Measurements from ENCODE around the gene KCNAB2. TPM values are rescaled to one million over a fixed set of nuclear protein-coding genes. Genes with fewer than 3 reads are reported as not detected.

The KCNAB2 gene
- total RNA-seq, 1 donor from 2014 or later = 2.2 TPM

DNA sequence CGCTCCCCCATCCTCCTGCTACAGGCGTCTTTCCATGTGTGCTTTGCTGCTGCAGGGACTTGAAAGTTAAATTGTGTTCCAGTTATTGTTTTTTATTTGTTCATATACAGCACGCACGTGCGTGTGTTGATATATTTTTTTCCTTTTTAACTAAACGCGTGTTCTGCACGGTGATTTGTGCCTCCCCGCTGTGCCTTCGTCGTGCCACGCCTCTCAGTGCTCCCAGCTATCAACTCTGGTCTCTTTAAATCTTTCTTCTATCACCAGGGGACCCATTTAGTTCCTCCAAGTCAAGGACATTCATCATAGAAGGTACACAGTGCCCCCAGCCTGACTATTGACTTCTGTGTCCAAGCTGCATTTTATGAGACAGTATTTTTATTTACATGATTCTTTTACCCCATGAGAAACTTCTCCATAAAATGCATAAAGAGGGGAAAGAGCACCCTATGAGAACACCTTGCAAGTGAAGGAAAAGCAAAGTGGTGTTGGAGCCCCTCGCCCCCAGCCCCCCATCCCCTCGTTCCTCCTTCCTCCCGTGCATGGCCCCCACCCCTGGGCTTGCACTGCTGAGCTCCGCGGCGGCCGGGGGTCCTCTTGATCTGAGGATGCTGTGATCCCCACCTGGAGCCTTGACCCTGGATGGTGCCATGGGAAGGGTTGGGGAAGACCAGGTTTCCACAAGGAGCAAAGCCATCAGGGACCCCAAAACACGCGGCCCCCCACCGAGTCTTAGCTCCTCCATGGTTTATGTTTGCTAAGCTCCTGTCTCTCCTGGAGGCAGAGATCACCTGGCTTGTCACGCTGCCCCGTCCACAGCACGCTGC is 45.5 kb downstream of the KCNAB2 start:
- no peaks in the 10 kb centered on the region for H4K20me1 ChIP-seq (ENCODE audit: low read depth)
- H3K4me2 ChIP-seq = no peak overlapping the region
- no peaks in the 10 kb centered on the region for H3K4me1 ChIP-seq
- no peaks in the 10 kb centered on the region for H3K9me3 Mint-ChIP-seq
- no peak overlapping the region for H3K4me3 Mint-ChIP-seq
- H3K4me1 Mint-ChIP-seq = peaks cover 11% of the 10 kb centered on the region
- H3K9ac ChIP-seq = no peak overlapping the region
- no peaks in the 10 kb centered on the region for H3K27me3 ChIP-seq
- H3K79me2 ChIP-seq (ENCODE audit: low read depth) = no peaks in the 10 kb centered on the region
- no peaks in the 10 kb centered on the region for H3K36me3 Mint-ChIP-seq
- TF ChIP-seq EZH2 (IDR thresholded peaks at IDR 0.05) = no peak
- TF ChIP-seq, protein P1, sequence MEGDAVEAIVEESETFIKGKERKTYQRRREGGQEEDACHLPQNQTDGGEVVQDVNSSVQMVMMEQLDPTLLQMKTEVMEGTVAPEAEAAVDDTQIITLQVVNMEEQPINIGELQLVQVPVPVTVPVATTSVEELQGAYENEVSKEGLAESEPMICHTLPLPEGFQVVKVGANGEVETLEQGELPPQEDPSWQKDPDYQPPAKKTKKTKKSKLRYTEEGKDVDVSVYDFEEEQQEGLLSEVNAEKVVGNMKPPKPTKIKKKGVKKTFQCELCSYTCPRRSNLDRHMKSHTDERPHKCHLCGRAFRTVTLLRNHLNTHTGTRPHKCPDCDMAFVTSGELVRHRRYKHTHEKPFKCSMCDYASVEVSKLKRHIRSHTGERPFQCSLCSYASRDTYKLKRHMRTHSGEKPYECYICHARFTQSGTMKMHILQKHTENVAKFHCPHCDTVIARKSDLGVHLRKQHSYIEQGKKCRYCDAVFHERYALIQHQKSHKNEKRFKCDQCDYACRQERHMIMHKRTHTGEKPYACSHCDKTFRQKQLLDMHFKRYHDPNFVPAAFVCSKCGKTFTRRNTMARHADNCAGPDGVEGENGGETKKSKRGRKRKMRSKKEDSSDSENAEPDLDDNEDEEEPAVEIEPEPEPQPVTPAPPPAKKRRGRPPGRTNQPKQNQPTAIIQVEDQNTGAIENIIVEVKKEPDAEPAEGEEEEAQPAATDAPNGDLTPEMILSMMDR (IDR thresholded peaks at IDR 0.05) = no peak
- TF ChIP-seq EZH2phosphoT487 (IDR thresholded peaks at IDR 0.05) = no peak
- no peaks in the 10 kb centered on the region for H3F3A ChIP-seq (ENCODE audit: low read depth)
- H3K27ac ChIP-seq = no peak overlapping the region
- DNase-seq (ENCODE audit: low spot score) = no peak
- no peak overlapping the region for H2AFZ ChIP-seq (replicated peaks)
- H3K9me3 ChIP-seq (ENCODE audit: low read depth) = no peaks in the 10 kb centered on the region
- H3K27me3 Mint-ChIP-seq (ENCODE audit: insufficient read depth, low read depth) = peaks cover 4% of the 10 kb centered on the region
- no peaks in the 10 kb centered on the region for H3K36me3 ChIP-seq
- no peak overlapping the region for H3K4me3 ChIP-seq
- H3K27ac Mint-ChIP-seq = no peak overlapping the region

DNA sequence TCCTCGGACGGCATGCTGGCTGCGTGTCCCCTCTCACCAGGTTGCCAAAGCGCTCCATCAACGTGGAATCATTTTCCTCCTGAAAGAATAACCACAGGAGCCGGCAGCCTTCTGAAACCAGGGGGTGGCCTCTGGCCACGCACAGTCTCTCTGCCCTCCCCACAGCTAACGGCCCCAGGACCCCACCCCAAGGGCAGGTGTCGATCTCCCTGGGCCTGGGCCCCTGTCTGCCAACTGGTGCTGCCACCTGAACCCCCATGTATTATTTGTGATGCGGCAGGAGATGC is 46.1 kb downstream of the KCNAB2 start:
- TF ChIP-seq EZH2phosphoT487 (IDR thresholded peaks at IDR 0.05) = no peak
- TF ChIP-seq, protein P1 (IDR thresholded peaks at IDR 0.05) = no peak
- no peak for TF ChIP-seq EZH2 (IDR thresholded peaks at IDR 0.05)
- no peaks in the 10 kb centered on the region for H3K4me1 ChIP-seq
- H3K4me2 ChIP-seq = no peak overlapping the region
- no peaks in the 10 kb centered on the region for H3K79me2 ChIP-seq (ENCODE audit: low read depth)
- H3K9me3 ChIP-seq (ENCODE audit: low read depth) = no peaks in the 10 kb centered on the region
- no peak overlapping the region for H2AFZ ChIP-seq (replicated peaks)
- no peaks in the 10 kb centered on the region for H4K20me1 ChIP-seq (ENCODE audit: low read depth)
- Mint-ChIP-seq H3K4me1 (peaks cover 11% of the 10 kb centered on the region), H3K27me3 (ENCODE audit: insufficient read depth, low read depth) (peaks cover 4% of the 10 kb centered on the region), H3K9me3 (no peaks in the 10 kb centered on the region), H3K4me3 (no peak overlapping the region), H3K27ac (no peak overlapping the region), H3K36me3 (no peaks in the 10 kb centered on the region)
- DNase-seq (ENCODE audit: low spot score) = no peak
- no peaks in the 10 kb centered on the region for H3F3A ChIP-seq (ENCODE audit: low read depth)
- no peak overlapping the region for H3K27ac ChIP-seq
- no peaks in the 10 kb centered on the region for H3K36me3 ChIP-seq
- H3K9ac ChIP-seq = no peak overlapping the region
- no peaks in the 10 kb centered on the region for H3K27me3 ChIP-seq
- no peak overlapping the region for H3K4me3 ChIP-seq

DNA sequence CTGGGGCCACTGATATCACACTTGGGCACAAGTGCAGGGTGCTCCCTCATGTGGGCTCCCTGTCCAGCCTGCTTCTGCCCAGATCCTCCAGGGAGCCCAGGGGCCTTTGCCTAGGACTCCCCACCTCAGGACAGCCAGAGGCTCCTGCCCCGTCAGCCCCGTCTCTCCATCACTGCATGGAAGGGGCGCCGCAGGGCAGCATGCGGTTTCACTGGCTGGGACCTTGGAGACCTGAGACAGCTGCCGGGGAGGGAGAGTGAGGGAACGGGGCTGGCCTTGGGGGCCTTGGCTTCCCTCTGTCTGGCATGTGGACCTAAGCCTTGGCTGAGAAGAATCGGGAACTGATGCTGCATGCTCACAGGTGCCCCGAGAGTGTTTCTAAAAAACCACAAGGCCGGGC is 46.5 kb downstream of the KCNAB2 start:
- no peaks in the 10 kb centered on the region for H3K36me3 ChIP-seq
- H3K4me3 ChIP-seq = no peak overlapping the region
- H4K20me1 ChIP-seq (ENCODE audit: low read depth) = no peaks in the 10 kb centered on the region
- H3K27ac ChIP-seq = no peak overlapping the region
- TF ChIP-seq, protein P1 (IDR thresholded peaks at IDR 0.05) = no peak
- TF ChIP-seq EZH2 (IDR thresholded peaks at IDR 0.05) = no peak
- TF ChIP-seq EZH2phosphoT487 (IDR thresholded peaks at IDR 0.05) = no peak
- no peaks in the 10 kb centered on the region for H3K36me3 Mint-ChIP-seq
- H3K4me3 Mint-ChIP-seq = no peak overlapping the region
- H3K4me2 ChIP-seq = no peak overlapping the region
- H3K27me3 ChIP-seq = no peaks in the 10 kb centered on the region
- no peak for DNase-seq (ENCODE audit: low spot score)
- H3K4me1 Mint-ChIP-seq = peaks cover 6% of the 10 kb centered on the region
- H3K27ac Mint-ChIP-seq = no peak overlapping the region
- H3K9ac ChIP-seq = no peak overlapping the region
- no peaks in the 10 kb centered on the region for H3F3A ChIP-seq (ENCODE audit: low read depth)
- H3K9me3 Mint-ChIP-seq = no peaks in the 10 kb centered on the region
- H3K79me2 ChIP-seq (ENCODE audit: low read depth) = no peaks in the 10 kb centered on the region
- no peak overlapping the region for H2AFZ ChIP-seq (replicated peaks)
- H3K27me3 Mint-ChIP-seq (ENCODE audit: insufficient read depth, low read depth) = peaks cover 4% of the 10 kb centered on the region
- H3K9me3 ChIP-seq (ENCODE audit: low read depth) = no peaks in the 10 kb centered on the region
- H3K4me1 ChIP-seq = no peaks in the 10 kb centered on the region
